ENCODE data around the gene RPEL1.

The RPEL1 gene

DNA sequence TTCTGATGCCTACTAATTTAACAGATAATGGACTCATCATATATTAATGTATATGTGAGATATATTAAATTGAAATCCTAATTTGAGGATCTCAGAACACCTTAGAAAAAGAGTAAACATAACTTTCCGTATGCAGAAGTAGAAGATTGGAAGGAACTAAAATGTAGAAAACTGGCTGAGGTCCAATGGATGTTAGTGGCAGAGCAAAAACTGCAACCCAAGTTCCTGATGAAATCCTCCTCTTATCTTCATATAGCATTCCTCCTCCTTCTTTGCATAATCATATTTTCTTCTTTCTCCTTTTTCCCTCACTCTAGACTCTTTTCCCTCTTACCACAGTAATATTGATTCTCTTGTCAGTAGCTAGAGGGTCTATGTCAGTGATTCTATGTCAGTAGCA, 37.3 kb downstream of the RPEL1 start:
- no peak for DNase-seq

DNA sequence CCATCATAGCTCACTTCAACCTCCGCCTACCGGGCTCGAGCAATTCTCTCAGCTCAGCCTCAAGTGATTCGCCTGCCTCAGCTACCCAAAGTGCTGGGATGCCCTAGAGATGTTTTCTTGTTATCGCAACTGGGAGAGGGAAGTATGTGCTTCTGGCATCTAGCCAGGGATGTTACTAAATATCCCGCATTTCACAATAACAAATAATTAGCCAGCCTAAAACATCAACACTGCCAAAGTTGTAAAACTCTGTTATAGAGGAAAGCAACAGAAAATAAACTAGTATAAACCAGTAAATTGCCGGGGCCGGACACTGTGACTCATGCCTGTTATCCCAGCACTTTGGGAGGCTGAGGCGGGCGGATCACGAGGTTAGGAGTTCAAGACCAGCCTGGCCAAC, 38.5 kb downstream of the RPEL1 start:
- DNase-seq: no peak

DNA sequence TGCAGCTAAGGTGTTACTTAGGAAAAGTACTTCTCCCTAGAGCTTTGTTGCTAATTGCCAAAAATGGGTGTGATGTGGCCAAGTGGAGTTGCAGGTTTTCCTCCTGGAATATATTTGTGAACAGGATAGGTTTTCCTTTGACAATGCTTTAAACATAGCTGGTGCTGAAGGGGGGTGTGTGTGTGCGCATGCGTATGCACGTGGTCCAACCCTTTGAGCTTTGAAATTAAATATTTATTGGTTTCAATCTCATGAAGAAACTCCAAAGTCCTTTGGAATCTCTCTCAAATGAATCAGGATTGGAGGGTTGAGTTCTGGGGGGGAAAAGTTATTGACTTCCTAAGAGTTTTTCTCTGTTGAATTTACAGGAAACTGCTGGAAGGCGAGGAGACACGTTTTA, 42.3 kb downstream of the RPEL1 start:
- no peak for DNase-seq

GRCh38 chr10:103291588-103291987, 45.9 kb downstream of the RPEL1 start:
- no peak for DNase-seq

DNA sequence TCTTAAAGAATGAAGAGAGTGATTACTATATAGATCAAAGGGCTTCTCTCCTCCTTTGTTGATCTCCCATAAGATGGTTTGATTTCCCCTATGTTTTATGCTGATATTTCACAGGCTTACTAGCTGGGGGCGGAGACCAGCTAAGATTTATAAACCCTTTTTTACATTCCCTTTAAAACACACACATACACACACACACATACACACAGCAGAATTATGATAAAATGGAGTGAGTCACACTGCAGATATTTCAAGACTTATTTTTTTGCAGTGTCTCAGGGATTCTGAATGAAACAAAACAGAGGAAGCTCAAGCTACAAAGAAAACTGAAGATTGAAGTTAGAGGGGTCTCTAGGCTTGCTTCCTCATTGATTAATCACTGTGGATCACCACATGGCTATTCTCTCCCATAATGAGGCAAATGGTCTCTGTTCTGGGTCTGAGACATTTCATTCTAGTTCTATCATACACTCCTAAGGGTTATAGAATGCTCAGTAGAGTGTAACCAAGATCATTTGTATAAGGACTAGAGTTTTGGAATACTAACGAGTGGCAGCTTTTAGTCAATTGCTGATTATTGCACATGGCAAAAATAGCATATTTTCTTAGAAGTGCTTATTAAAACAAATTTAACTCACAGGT, 49.8 kb downstream of the RPEL1 start:
- no peak for DNase-seq
